Activated T-cell treated with anti-CD3 and anti-CD28 coated beads for 48 hours (primary cell): ENCODE results near the gene IQSEC1.

Experiments used
- DNase-seq: peaks from one replicate; pipeline ENCODE4 v3.0.0-alpha.2; 2020; ENCODE audit warnings: low read depth

Gene IQSEC1

DNA sequence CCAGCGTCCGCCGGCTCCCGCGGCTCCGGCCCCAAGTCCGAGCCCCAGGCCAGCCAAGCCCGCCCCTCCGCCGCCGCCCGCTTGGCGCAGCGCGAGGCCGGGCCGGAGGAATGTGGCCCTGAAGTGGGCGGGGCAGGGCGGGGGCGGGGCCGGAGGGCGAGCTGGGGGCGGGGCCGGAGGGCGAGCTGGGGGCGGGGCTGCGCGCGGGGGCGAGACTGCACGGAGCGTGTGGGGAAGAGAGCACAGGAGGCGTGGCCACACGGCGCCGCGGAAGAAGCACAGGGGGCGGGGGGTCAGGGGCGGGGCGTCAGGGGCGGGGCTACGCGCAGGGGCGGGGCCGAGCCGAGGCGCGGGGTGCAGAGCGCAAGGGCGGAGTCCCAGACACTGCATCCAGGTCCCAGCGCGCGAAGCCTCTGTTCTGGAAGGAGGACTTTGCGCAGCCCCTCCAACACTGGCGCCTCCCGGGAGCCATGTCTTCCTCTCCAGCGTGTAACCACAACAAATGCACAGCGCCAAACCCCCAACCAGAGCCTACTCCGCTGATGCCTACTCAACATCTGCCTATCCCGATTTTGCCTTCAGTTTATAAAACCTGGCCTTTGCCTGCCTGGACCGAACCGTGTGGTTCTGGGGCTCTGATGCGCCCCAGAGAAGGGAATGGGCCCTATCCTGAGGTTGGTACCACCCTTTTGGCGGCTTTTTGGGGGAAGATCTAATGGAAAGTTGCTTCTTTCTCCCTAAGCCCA lies 105.5 kb downstream of the IQSEC1 start:
- DNase-seq: peak; percentile 86

DNA sequence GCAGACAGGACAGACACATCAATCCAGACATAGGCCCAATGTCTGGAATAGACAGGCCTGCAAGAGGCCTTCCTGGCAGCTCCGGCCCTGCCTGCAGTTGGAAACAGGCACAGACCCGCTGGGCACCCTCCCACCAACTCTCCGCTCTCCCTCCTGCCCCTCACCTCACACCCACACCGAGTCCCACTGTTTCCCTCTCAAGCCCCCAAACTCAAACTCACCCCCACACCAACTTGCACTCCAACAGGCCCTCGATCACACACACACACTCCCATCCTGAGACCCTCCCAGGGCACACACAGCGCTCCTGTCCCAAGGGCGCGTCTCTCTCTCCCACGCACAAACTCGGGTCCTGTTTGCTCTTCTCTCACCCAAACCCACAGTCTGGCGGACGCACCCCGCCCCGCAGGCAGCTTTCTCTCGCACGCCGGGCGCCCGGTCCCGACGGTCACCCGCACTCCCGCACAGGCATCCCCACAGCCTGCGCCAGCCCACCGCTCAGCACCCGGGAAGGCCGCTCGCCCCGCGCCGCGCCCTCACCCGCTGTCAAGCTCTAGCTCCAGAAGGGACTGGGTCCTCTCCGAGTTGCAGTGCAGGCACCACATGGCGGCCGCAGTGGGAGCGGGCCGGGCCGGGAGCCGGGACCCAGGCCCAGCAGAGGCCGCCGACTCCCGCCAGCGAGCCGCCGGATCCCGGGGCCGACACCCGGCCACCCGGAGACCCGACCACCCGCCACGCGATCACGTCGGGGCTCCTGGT lies 106.2 kb downstream of the IQSEC1 start:
- DNase-seq: no peak

DNA sequence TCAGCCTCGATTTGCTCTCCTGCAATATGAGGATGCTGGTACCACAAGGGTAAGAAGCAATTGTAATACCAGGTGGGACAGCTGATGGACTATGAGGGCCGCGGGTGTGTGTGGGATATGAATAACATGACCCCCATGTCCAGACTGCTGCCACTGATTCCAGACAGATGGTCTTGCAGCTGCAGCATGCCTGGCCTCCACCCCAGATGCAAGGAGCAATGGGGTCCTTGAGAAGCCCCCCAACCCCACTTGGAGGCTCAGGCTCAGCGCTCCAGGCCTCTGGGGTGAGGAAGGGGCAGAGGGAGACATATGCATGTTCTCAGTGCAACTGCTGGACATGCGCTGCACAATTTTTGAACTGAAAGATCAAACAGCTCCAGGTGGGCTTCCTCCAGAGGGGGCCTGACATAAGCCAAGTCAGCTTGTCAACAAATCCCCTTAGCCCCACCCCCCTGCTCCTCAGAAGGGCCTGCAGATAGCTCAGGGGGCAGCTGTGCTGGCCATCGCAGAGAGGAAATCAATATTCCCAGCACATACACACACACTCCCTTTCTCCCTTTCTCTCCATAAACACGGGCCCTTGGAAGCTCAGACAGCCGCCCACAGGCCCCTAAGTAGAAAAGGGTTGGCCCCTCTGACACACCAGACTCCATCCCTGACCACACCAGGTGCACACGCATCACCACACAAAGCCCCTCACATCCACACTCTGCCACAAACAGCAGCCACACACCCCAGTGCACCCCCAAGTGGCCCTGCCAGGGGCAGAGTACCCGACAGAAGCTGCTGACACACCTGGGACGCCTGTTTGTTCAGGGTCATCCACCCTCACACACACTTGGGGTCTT lies 107.0 kb downstream of the IQSEC1 start:
- DNase-seq: no peak

DNA sequence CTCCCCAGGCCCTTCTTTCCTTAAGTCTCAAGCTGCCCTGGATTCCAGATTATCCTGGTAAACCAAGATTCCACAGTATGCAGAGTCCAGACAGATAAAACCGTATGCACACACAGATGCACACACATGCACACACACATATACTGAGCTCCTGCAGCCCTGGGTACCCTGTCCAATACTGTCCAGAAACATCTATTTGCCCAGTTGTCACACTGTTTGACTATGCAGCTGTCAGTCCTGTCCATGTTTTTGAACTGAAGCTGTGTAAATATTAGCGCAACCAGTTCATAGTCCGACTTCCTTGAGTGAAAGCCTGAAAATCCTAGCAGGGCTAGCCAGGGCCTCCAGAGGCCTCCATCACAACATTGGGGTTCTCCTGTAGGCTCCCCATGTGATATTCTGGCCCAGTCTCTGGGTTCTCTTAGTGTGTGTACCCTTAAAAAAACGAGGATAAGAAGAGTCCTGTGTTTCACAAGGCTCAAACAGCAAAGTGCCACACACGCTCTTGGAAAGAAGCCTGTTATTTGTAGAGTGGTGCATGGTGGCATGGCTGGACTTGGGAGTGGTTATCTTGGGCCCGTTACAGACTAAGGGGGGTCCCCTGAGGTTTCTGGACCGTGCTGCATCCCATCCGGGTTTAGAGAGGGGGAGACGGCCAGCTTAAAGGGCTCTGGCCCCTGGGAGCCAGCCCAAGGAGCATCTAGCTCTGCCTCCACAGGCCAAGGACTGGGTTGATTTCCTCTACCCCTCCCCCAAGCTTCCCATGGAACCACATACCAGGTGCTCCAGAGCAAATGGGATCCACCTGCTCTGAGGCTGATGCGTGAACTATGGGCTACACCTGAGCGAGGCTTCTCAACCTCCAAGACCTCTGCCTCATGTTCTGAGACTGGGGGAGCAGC lies 108.3 kb downstream of the IQSEC1 start:
- DNase-seq: no peak

DNA sequence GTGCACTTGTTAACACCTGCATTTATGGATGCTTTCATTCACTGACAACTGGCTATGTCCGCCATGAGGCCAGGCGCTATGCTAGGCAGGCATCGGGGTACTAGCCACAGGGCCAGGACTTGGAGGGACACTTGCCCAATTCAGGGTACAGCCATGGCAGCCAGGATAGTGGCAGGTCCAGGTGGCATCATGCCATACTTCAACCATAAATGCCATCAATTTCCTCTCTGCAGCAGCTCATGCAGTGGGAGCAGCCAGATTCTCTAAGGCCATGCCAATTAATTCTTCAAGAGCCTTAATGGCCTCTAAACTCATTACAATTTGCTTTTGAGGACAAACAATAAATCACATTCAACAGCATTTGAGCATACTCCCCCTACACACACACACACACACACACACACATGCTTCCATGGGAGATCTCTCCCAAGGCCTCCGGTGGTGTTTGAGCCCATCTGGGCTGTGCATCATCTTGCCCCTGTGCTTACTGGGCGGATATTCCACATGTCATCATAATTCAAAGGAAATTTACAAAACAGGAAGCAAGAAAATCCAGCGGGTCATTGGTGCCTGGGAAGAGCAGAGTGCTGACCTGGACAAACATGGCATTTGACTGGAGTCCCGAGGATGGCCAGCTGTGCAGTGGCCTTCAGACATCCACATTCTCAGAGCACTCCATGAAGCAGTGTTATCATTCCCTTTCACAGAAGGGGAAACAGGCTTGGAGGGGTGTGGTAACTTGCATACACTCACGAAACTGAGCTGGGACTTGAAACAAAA lies 109.1 kb downstream of the IQSEC1 start:
- no peak for DNase-seq

DNA sequence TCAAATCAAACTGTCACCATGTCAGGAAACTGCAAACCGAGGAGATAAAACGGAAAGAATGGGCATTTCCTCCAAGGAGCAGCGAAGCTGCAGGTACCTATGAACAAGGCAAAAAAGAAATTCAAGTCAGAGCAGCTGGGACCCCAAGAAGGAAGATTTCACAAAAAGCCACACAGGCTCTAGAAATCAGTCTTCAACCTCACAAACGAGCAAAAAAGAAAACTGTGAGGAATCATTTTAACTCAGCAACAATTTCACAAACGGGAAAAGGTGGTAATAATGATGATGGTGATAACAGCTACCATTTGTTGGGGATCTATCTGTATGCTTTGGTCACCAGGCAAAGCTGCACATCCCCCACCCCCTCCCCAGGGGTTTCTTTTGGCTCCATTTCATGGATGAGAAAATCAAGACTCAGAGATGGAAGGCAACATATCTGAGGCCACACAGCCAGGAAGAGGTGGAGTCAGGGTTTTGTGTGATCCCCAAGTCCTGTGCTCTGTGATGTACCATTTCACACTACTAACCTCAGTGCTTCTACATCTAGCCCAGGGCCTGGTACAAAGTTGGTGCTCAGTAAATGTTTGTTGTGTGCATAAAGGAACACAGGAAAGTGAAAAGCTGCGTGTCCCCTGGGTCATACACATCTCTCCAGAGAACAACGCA lies 109.9 kb downstream of the IQSEC1 start:
- no peak for DNase-seq

DNA sequence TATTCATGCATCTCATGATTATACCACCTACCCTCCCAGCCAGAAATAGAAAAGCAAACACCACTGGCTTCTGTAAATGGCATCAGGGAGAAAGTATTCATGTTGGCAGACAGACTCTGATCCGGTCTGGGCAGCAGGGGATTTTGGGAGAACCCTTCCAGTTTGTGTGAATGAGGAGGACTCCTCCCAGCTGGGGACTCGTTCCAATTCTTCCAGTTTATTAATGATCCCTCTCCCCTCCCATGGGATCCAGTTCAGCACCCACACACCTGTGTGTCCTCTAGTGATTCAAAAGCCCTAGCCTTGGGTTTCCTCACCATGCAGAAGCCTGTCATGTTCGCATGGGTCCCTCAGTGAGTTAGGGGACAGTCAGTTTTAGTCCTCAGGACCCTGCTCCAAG lies 110.9 kb downstream of the IQSEC1 start:
- DNase-seq: no peak

DNA sequence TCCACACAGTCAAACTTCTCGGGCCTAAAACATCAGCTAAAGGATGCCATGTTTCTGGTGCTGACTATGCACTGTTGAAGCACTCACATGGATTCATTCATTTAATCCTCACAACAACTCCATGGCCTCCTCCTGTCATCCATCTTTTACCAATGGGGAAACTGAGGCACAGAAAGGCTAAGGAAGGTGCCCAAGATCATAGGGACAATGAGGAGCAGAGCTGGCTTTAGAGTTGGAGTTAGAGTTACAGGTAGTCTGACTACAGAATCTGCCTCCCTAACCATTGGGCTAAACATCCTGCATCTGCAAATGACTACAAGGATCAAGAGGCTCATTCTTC lies 111.6 kb downstream of the IQSEC1 start:
- DNase-seq: no peak

DNA sequence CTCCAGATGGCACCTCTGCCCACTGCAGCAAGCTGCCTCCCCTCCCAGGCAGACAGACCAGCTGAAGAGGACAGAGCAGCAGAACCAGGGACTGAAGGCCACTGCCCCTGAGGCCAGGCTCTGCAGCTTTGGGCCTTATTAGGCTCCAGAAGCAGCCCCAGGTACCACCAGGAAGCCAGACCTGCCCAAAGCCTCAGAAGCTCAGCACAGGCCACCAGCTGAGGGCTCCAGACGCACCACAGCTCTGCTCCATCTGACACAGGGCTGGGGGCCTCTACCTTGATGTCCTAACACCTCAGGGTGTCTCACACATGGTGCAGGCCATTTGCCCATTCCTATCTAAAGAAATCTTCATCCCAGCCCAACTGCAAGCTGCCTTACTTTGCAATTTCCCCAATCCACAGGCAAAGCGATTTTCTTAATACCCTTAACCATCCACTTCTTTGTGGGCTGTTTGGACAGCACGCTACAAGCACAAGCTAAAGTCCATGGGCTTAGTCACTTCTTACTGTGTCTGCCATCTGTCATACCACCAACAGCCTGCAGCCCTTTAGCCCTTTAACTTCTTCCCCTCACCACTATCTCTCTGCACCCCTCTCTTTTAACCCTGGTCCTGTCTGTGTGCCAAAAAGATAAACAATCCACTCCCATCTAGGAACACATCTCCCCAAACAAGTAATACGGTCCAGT lies 112.1 kb downstream of the IQSEC1 start:
- DNase-seq: no peak

DNA sequence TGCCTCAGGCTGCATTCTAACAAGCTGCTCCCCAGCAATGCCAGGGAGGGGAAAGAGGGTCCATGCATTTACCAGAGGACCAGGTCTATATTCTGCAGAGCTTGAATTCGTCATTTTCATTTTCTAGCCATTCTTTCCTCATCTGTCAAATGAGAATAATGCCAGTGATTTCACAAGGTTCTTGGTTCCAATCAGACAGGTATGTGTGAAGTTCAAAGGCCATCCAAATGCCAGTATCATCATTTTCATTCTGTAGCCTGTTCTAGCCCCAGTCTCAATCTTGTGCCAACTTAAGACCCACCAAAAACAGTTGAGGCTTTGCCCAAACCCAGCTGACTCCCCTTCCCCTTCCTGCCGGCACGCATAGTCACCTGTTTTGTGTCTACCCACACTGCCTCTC lies 112.7 kb downstream of the IQSEC1 start:
- no peak for DNase-seq

DNA sequence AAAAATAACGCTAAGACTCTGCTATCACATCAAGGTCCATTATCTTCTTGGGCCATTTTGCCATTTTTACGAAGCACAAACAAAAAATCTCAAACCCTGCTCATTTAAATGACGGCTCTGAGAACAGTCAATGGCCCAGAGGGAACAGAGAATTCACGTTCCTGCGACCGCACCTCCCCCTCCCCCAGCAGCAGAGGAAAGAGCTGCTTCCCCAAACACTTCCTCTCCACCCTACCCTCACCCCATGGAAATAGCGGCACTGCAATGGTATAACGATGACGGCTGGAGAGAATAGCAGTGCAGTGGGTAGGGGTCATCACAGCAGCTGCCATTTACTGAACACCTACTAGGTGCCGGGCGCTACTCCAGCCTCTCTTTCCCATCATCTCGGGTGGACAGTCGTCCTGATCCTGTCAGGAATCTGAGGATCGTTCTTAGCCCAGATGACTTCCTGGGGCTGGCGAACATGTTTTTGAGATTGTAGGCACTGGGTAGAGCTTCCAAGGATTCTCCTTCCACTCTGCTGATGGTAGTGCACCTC lies 113.3 kb downstream of the IQSEC1 start:
- no peak for DNase-seq

DNA sequence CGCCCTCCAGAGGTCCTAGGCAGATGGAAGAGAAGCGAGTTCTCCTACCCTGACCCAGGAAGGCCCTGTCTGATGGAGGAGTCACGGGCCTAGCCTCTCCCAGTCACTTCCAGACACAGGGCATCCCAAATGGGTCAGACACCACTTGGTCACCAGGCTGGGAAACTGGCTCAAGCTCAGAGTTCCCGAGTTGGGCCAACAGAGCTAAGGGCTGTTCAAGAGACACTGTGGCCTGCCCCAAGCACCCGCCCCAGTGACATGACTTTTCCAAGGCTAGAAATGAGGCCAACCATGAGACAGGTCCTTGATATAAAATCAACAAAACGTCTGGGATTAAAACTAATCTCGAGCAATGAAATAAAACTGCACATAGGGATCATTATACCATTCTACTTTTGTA lies 113.8 kb downstream of the IQSEC1 start:
- DNase-seq: no peak

DNA sequence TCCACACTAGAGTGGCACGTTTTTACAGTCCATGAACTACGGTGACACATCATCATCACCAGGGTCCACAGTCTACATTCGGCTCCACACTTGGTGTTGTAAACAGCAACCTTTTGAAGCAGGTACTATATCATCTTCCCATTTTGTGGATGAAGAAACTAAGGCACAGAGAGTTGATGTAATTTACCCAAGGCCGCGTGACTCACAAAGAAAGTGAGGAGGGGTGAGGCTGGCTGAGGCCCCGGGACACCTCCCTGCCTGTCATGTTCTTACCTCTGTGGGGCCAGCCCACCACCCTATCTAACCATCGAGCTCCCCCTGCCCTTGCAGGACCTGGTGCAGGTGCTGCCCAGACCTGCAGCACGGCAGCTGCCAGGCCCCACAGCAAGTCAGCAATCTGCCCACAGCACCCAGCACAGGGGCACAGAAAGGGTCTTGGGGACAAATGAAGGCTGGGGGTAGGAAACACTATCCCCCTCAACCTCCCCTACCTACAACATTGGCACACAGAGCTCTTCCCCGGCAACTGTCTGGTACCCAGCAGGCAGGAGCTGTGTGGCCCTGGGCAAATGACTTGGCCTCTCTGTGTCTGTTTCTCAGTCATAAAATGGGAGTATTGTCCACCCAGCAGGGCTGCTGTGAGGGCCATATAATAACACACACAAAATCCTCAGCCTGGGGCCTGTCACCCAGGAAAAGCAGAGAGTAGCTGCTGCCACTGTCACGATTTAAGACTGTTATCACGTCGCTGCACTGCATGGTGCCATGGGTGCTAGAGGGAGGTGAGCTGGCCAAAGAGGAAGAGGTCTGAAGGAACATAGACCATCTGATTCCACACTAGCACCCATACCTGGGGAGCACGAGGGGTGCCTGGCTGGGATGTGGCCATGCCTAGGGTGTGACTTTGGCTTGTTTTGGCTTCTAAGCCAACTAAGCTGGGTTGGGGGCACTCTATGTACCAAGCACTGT lies 115.1 kb downstream of the IQSEC1 start:
- DNase-seq: no peak

DNA sequence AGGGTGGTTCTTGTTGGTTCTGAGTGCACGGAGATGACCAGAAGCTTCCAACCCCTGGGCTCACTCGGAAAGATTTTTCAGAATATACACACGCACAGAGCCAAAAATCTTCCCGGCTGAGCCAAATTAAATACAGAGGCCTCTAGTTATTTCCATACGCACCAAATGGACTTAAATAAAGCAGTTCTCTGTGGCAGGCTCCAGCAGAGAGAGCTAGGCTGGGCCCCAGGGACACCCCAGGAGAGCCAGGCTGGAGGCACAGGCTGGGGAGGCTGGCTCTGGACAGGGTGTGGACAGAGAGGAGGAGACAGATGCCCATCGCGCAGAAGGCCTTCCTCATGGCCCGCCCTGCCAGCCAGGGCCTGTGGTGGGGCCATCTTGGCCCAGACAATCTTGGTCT lies 115.9 kb downstream of the IQSEC1 start:
- DNase-seq: no peak

DNA sequence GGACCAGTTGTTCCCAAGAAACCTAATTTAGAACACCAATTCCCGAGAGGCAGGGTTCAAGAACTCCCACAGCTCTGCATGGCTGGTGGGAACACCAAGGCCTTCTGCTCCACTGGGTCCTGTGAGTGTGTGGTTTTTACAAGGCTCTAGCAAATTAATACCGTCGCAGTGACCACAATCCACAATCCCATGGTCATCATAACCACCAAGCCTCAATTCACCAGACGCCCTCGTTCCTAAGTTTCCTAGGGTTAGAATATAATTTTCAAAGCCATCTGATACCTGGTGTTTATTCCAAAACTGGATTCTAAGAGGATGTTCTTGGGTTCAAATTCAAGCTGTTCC lies 116.9 kb downstream of the IQSEC1 start:
- DNase-seq: no peak

DNA sequence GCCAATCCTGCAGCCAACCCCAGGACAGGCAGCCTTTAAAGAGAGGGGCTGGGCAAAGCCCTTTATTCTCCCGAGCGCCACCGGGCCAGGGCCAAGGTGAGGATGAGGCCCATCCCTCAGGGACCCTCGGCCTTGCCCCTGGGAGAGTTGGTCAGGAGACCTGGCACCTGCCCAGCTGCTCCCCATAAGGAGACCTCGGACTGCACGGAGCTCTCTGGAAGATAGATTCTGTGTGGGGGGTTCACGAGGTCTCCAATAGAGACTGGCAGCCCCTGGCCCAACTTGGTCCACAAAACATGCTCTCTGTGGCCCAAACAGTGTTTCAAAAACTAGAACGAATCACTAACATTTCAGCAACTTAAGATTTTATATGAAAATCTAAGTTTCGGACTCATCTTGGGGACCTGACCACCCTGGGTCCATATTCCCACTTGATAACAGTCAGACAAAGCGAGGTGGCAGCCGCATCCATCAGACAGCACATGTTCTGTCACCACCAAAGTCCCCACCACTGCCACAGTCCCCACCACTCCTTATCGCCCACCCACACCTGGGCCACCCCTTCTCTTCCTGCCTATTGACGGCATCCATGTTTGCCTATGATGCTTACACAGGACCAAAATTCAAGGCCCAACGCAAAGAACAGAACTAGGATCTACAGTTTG lies 117.4 kb downstream of the IQSEC1 start:
- no peak for DNase-seq

DNA sequence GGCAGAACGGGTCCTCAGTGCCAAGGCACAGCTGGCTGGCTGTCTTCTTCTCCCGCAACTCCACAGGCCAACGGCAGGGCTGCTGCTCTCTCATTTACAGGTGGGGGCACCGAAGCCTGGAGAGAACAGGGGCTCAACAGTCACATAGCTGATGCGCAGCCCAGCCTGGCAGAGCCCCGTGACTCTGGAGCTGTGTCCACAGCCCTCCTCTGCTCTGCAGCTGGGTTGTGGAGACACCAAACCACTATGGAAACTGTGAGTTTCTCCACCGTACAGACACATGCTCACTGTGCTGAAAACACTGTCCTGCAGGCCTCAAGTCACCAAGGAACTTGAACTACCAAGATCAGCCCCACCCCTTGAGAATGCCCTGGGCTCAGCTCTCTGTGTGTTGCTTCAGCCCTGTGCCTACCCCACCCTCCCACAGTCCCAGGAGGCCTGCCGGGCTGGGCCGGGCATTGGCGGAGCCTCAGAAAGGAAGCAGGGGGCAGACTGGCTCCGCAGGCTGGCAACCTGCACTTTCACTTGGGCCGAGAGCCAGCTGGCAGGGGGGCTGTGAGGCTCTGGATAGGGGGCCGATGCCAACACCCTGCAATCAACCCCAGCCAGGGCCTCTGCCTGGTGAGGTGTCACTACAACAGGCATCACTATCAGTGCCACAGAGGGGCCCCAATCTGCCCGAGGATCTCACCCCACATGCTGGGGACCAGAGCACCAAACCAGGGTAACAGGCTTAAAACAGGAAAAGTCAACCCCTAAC lies 118.2 kb downstream of the IQSEC1 start:
- peak; percentile 29 for DNase-seq
